Natural killer cell (primary cell): ENCODE measurements around the gene LLCFC1. TPM values are rescaled to one million over a fixed set of nuclear protein-coding genes. Genes with fewer than 3 reads are reported as not detected.

Experiments
- ATAC-seq, 3 donors: fragments of 150-1000 bp in 2 of 3; fragments of 200-7000 bp in 1 of 3; cut with Tn5 transposase; 1 replicate in 1 of 3; 2 replicates in 2 of 3; pipeline ENCODE4 v1.10.0; 2021; ENCODE audit warnings: mild to moderate bottlenecking in 2 of 3, moderate library complexity in 2 of 3
- DNase-seq, 2 donors: peaks; one replicate each; pipeline versions ENCODE4 v3.0.0 to v3.0.0-alpha.2; 2013 to 2021; ENCODE audit warnings: mixed read lengths in 1 of 2
- H3K27ac ChIP-seq: one replicate; pipeline ENCODE4 v1.5.1; 2013; ENCODE audit warnings: mild to moderate bottlenecking, low read length
- H3K27me3 ChIP-seq: one replicate; pipeline ENCODE4 v1.6.1; 2013; ENCODE audit warnings: low read length; ENCODE audit not compliant: control insufficient read depth, insufficient read depth
- H3K36me3 ChIP-seq: one replicate; pipeline ENCODE4 v1.6.1; 2013; ENCODE audit warnings: low read length; ENCODE audit not compliant: control insufficient read depth, insufficient read depth
- H3K4me1 ChIP-seq: one replicate; pipeline ENCODE4 v1.6.1; 2013; ENCODE audit warnings: low read length; ENCODE audit not compliant: control insufficient read depth, insufficient read depth
- H3K4me3 ChIP-seq: one replicate; pipeline ENCODE4 v1.5.1; 2013; ENCODE audit warnings: low read length
- H3K9me3 ChIP-seq: one replicate; pipeline ENCODE4 v1.6.1; 2013; ENCODE audit warnings: low read length; ENCODE audit not compliant: control insufficient read depth, insufficient read depth
- H3K27ac Mint-ChIP-seq, 2 donors: one replicate each; pipeline ENCODE4 v1.8.0; 2022; ENCODE audit warnings: mild to moderate bottlenecking in 2 of 2, mixed read lengths in 2 of 2, moderate library complexity in 1 of 2
- H3K27me3 Mint-ChIP-seq, 2 donors: one replicate each; pipeline ENCODE4 v1.8.0; 2022; ENCODE audit warnings: low read depth in 2 of 2, mixed read lengths in 2 of 2
- H3K36me3 Mint-ChIP-seq: one replicate; pipeline ENCODE4 v1.8.0; 2022; ENCODE audit warnings: mixed read lengths
- H3K4me1 Mint-ChIP-seq, 2 donors: one replicate each; pipeline ENCODE4 v1.8.0; 2022; ENCODE audit warnings: mixed read lengths in 2 of 2
- H3K4me3 Mint-ChIP-seq: one replicate; pipeline ENCODE4 v1.8.0; 2022; ENCODE audit warnings: mild to moderate bottlenecking, moderate library complexity, mixed read lengths
- H3K9me3 Mint-ChIP-seq, 2 donors: one replicate each; pipeline ENCODE4 v1.8.0; 2022; ENCODE audit warnings: mixed read lengths in 2 of 2
- WGBS: methylation state at CpG from one replicate; pipeline ENCODE4 v1.1.7; 2013; ENCODE audit warnings: missing lambda C conversion rate; ENCODE audit not compliant: insufficient coverage; 5-methylcytosine and 5-hydroxymethylcytosine counted together
- intact Hi-C: fragments of 100-400 bp; cut with micrococcal nuclease; formaldehyde crosslinking; loops from one replicate; pipeline ENCODE4 v1.14.2; 2022
- total RNA-seq, 4 donors: library from RNA; stranded (reverse); fragments of 120-200 nt in 1 of 4; gene quantifications; one replicate each; pipeline versions ENCODE4 v1.2.3 to v1.2.4, GENCODE V29; 2013 to 2022
- TF ChIP-seq, protein P1 (sequence below): fragments of 200-600 bp; IDR thresholded peaks from one replicate; pipeline ENCODE4 v1.8.0; 2022; ENCODE audit warnings: antibody characterized with exemption

The LLCFC1 gene
- total RNA-seq, 3 donors from 2014 or later (not counting 1 experiment from before 2014, with no cell fraction given) = not detected

DNA sequence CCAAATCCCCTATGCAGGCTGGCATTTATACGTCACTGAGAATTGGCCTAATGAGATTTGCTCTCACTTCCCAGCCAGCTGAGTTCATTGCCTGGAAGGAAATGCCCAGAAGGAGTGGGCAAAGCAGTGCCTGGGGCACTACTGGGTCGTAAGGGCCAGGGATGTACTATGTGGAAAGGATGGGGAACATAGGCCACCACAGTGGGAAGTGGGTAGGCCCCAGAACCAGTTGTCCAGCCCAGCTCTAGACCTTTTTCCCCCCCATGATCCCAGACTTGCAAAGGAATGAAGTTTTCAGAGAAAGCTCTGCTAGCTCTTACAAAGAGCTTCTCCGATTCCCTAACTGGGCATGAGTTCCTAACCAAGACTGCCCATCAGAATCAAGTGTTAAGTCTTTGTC is 19.6 kb upstream of the LLCFC1 start:
- Histone ChIP-seq H3K27me3 (no peaks in the 10 kb centered on the region), H3K36me3 (no peaks in the 10 kb centered on the region), H3K27ac (no peak overlapping the region), H3K4me3 (no peak overlapping the region), H3K4me1 (no peaks in the 10 kb centered on the region), H3K9me3 (no peaks in the 10 kb centered on the region)
- Mint-ChIP-seq H3K4me1 (no peaks in the 10 kb centered on the region), H3K9me3 (no peaks in the 10 kb centered on the region), H3K27me3 (peaks cover 13 to 29% of the 10 kb centered on the region in 2 donors), H3K27ac (no peak overlapping the region), H3K36me3 (no peaks in the 10 kb centered on the region), H3K4me3 (no peak overlapping the region)
- WGBS = 94% methylated on average over 3 of the region's 3 CpGs
- TF ChIP-seq, protein P1, sequence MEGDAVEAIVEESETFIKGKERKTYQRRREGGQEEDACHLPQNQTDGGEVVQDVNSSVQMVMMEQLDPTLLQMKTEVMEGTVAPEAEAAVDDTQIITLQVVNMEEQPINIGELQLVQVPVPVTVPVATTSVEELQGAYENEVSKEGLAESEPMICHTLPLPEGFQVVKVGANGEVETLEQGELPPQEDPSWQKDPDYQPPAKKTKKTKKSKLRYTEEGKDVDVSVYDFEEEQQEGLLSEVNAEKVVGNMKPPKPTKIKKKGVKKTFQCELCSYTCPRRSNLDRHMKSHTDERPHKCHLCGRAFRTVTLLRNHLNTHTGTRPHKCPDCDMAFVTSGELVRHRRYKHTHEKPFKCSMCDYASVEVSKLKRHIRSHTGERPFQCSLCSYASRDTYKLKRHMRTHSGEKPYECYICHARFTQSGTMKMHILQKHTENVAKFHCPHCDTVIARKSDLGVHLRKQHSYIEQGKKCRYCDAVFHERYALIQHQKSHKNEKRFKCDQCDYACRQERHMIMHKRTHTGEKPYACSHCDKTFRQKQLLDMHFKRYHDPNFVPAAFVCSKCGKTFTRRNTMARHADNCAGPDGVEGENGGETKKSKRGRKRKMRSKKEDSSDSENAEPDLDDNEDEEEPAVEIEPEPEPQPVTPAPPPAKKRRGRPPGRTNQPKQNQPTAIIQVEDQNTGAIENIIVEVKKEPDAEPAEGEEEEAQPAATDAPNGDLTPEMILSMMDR = no peak
- intact Hi-C loops = no loop called here
- ATAC-seq (no peak), DNase-seq (no peak)

DNA sequence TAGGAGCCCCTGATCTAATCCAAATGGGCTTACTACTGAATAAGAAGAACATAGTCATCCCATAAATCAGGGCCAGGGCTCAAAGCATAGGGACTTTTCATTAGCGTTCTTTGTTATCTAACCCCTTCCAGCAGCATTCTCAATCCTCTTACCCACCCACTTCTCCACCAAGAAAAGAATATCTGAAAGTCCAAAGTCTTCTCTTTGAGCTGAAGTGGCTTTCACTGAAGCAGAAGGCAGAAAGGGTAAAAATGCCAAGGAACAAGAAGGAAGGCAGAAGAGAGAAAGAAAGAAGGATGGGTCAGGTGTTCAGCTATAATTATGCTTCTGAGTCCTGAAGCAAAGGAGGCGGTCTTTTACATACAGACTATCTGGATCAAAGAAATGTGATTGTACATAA is 15.9 kb upstream of the LLCFC1 start:
- intact Hi-C loops = no loop called here
- H3K27ac ChIP-seq = no peak overlapping the region
- ATAC-seq (no peak), DNase-seq (no peak)
- Mint-ChIP-seq H3K27me3 (peaks cover 11 to 12% of the 10 kb centered on the region in 2 donors), H3K9me3 (no peaks in the 10 kb centered on the region), H3K36me3 (no peaks in the 10 kb centered on the region), H3K27ac (no peak overlapping the region), H3K4me1 (no peaks in the 10 kb centered on the region), H3K4me3 (no peak overlapping the region)
- H3K27me3 ChIP-seq = no peaks in the 10 kb centered on the region
- no peaks in the 10 kb centered on the region for H3K9me3 ChIP-seq
- no peak overlapping the region for H3K4me3 ChIP-seq
- TF ChIP-seq, protein P1 = no peak
- WGBS = 64% methylated on average over 2 of the region's 2 CpGs
- H3K4me1 ChIP-seq = no peaks in the 10 kb centered on the region
- H3K36me3 ChIP-seq = no peaks in the 10 kb centered on the region

DNA sequence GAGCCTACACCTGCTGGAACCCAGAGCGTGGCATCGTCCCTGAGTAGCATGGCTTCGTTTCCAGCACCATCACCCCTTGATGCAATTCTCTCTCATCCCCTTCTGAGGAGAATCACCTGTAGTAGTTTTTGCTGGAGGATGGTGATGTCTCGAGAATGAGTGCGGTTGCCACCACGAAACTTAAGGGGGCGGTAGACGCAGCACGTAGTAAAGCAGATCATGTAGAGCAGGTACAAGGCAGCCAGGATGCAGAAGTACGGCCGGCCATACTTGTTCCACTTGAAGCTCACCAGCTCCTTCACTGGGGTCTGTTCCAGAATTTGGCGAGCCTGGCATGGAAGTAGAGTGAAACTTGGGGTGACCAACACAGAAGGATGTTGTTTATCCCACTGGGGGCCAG is 13.9 kb upstream of the LLCFC1 start:
- Histone ChIP-seq H3K9me3 (no peaks in the 10 kb centered on the region), H3K27ac (no peak overlapping the region), H3K36me3 (no peaks in the 10 kb centered on the region), H3K4me3 (no peak overlapping the region), H3K4me1 (no peaks in the 10 kb centered on the region), H3K27me3 (no peaks in the 10 kb centered on the region)
- ATAC-seq (no peak), DNase-seq (no peak)
- intact Hi-C loops = no loop called here
- H3K36me3 Mint-ChIP-seq = no peaks in the 10 kb centered on the region
- 83% methylated on average over 12 of the region's 12 CpGs for WGBS
- no peak overlapping the region for H3K27ac Mint-ChIP-seq
- H3K9me3 Mint-ChIP-seq = no peaks in the 10 kb centered on the region
- H3K4me1 Mint-ChIP-seq = no peaks in the 10 kb centered on the region
- TF ChIP-seq, protein P1 = no peak
- peaks cover 3 to 6% of the 10 kb centered on the region in 2 donors for H3K27me3 Mint-ChIP-seq
- no peak overlapping the region for H3K4me3 Mint-ChIP-seq

DNA sequence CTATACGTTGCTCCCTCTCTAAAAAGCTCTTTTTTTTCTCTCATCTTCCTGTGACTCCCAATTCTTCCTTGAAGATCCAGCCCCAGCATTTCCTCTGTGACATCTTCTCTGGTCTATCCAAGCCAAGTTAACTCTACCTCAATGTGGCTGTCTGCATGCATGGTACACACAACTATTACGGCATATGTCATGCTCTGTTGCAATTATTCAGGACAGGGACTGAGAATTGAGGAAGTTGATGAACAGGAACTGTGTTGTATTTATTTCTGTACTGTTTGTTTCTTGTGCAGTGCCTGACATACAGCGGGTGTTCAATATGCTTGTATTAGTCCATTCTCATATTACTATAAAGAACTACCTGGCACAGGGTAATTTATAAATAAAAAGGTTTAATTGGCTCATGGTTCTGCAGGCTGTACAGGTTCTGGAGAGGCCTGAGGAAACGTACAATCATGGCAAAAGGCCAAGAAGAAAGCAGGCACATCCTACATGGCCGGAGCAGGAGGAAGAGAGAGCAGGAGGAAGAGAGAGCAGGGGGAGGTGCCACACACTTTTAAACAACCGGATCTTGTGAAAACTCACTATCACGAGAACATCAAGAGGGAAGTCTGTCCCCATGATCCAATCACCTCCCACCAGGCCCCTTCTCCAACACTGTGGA is 12.1 kb upstream of the LLCFC1 start:
- Histone ChIP-seq H3K27me3 (no peaks in the 10 kb centered on the region), H3K4me3 (no peak overlapping the region), H3K27ac (no peak overlapping the region), H3K9me3 (no peaks in the 10 kb centered on the region), H3K36me3 (no peaks in the 10 kb centered on the region), H3K4me1 (no peaks in the 10 kb centered on the region)
- Mint-ChIP-seq H3K4me3 (no peak overlapping the region), H3K27me3 (peaks cover 0 to 3% of the 10 kb centered on the region in 2 donors), H3K9me3 (no peaks in the 10 kb centered on the region), H3K36me3 (no peaks in the 10 kb centered on the region), H3K4me1 (no peaks in the 10 kb centered on the region), H3K27ac (no peak overlapping the region)
- TF ChIP-seq, protein P1 = no peak
- ATAC-seq = peak in 1 of 3 donors; percentile 52
- 49% methylated on average over 5 of the region's 7 CpGs for WGBS
- intact Hi-C loops = no loop called here
- DNase-seq = no peak
